Smooth muscle cell (in vitro differentiated cells): ENCODE data around the gene FBXL20. TPM values are rescaled to one million over a fixed set of nuclear protein-coding genes. Genes with fewer than 3 reads are reported as not detected.

Experiments
- DNase-seq: peaks from one replicate; lab custom pipeline; 2025; ENCODE audit not compliant: unreplicated experiment; lab: John Stamatoyannopoulos, UW
- H2AFZ ChIP-seq: fragments of 200-600 bp; sonication (generic); 2 replicates; pipeline ENCODE4 v1.6.0; 2016; ENCODE audit warnings: antibody characterized with exemption, low read depth, mild to moderate bottlenecking
- H3F3A ChIP-seq: fragments of 200-600 bp; sonication (generic); 2 replicates; pipeline ENCODE4 v1.6.0; 2017; ENCODE audit warnings: antibody characterized with exemption, low read depth
- H3K27ac ChIP-seq: fragments of 200-600 bp; sonication (generic); 2 replicates; pipeline ENCODE4 v1.5.1; 2016; ENCODE audit warnings: low read depth, mild to moderate bottlenecking
- H3K27me3 ChIP-seq: fragments of 200-600 bp; sonication (generic); 2 replicates; pipeline ENCODE4 v1.6.1; 2016; ENCODE audit warnings: low read depth, mild to moderate bottlenecking
- H3K36me3 ChIP-seq: fragments of 200-600 bp; sonication (generic); 2 replicates; pipeline ENCODE4 v1.5.1; 2016; ENCODE audit warnings: low read depth
- H3K4me1 ChIP-seq: fragments of 200-600 bp; sonication (generic); 2 replicates; pipeline ENCODE4 v1.5.1; 2016; ENCODE audit warnings: low read depth
- H3K4me2 ChIP-seq: fragments of 200-600 bp; sonication (generic); 2 replicates; pipeline ENCODE4 v1.6.0; 2016; ENCODE audit warnings: mild to moderate bottlenecking
- H3K4me3 ChIP-seq: fragments of 200-600 bp; sonication (generic); 2 replicates; pipeline ENCODE4 v1.5.1; 2016; ENCODE audit warnings: mild to moderate bottlenecking
- H3K79me2 ChIP-seq: fragments of 200-600 bp; sonication (generic); 2 replicates; pipeline ENCODE4 v1.6.0; 2016; ENCODE audit warnings: low read depth, mild to moderate bottlenecking
- H3K9ac ChIP-seq: fragments of 200-600 bp; sonication (generic); 2 replicates; pipeline ENCODE4 v1.6.0; 2016; ENCODE audit warnings: low read depth
- H3K9me3 ChIP-seq: fragments of 200-600 bp; sonication (generic); replicated peaks from 2 replicates; pipeline ENCODE4 v1.5.1; 2016; ENCODE audit warnings: low read depth
- H4K20me1 ChIP-seq: fragments of 200-600 bp; sonication (generic); 2 replicates; pipeline ENCODE4 v1.6.0; 2016; ENCODE audit warnings: low read depth
- WGBS: methylation state at CpG from one replicate; pipeline ENCODE4 v1.1.7; 2016; ENCODE audit warnings: low lambda C conversion rate; 5-methylcytosine and 5-hydroxymethylcytosine counted together
- polyA plus RNA-seq: library from polyadenylated mRNA; unstranded; fragments of >200 nt; fragmentation: Nextera tagmentation; extraction: Ambion mirVana; gene quantifications from 2 replicates; pipeline ENCODE4 v1.2.1, GENCODE V29; 2016
- total RNA-seq: library from RNA; depleted of rRNA; stranded (reverse); fragments of >200 nt; gene quantifications from 2 replicates; pipeline ENCODE4 v1.2.3, GENCODE V29; 2014
- TF ChIP-seq, protein P1 (sequence below): fragments of 200-600 bp; sonication (generic); IDR thresholded peaks from 2 replicates; pipeline ENCODE4 v1.5.1; 2017; ENCODE audit warnings: borderline replicate concordance, mild to moderate bottlenecking, antibody characterized with exemption; ENCODE audit not compliant: insufficient read depth, poor library complexity, severe bottlenecking

The FBXL20 gene
- total and polyA plus RNA-seq, 2 experiments from 2014 or later, result 8.0 to 19.9 TPM

- Histone ChIP-seq H3K27ac (no peak overlapping the region), H3F3A (no peaks in the 10 kb centered on the region), H3K9ac (no peak overlapping the region), H3K9me3 (no peaks in the 10 kb centered on the region), H3K36me3 (no peaks in the 10 kb centered on the region), H3K4me2 (no peak overlapping the region), H3K27me3 (no peaks in the 10 kb centered on the region), H3K4me1 (no peaks in the 10 kb centered on the region), H2AFZ (no peak overlapping the region), H3K4me3 (no peak overlapping the region), H3K79me2 (no peaks in the 10 kb centered on the region), H4K20me1 (peaks cover 13% of the 10 kb centered on the region)
- whole genome bisulfite sequencing, result 94% methylated on average over 8 of the region's 8 CpGs
- TF ChIP-seq, protein P1, sequence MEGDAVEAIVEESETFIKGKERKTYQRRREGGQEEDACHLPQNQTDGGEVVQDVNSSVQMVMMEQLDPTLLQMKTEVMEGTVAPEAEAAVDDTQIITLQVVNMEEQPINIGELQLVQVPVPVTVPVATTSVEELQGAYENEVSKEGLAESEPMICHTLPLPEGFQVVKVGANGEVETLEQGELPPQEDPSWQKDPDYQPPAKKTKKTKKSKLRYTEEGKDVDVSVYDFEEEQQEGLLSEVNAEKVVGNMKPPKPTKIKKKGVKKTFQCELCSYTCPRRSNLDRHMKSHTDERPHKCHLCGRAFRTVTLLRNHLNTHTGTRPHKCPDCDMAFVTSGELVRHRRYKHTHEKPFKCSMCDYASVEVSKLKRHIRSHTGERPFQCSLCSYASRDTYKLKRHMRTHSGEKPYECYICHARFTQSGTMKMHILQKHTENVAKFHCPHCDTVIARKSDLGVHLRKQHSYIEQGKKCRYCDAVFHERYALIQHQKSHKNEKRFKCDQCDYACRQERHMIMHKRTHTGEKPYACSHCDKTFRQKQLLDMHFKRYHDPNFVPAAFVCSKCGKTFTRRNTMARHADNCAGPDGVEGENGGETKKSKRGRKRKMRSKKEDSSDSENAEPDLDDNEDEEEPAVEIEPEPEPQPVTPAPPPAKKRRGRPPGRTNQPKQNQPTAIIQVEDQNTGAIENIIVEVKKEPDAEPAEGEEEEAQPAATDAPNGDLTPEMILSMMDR, result no peak
- DNase-seq, result no peak
Observed at GRCh38 chr17:39318636-39319035, 82.8 kb downstream of the FBXL20 start.

DNA sequence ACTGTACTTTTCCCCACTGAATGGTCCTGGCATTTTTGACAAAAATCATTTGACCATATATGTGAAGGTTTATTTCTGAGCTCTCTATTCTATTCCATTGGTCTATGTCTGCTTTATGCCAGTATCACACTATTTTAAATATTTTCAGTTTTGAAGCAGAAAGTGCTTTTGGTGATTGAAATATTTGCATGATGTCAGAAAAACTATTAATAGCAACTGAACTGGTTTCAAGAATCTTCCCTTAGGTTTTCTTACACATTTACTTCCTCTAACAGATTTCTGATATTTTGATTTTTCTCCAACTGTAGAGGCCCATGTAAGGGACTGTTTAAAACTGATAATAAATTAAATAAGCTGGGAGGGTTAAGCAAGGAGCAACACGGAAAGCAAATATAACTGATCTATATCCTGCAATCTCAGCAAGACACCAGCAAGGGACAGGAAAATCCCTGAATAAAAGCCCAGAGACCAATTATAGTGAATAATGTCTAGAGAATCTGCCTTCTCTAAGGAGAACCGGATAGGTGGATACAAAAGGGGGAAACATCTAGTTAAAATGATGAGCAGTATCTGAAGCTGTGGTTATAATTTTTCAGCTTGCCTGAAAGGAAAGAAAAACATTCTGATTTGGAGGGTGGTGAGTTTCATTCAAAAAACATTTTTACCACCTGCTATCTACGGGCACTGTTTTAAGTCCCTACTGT is 94.8 kb downstream of the FBXL20 start:
- H3K27me3 ChIP-seq, result no peaks in the 10 kb centered on the region
- no peak overlapping the region for H3K4me3 ChIP-seq
- no peak for DNase-seq
- no peak overlapping the region for H3K27ac ChIP-seq
- no peak overlapping the region for H2AFZ ChIP-seq
- H4K20me1 ChIP-seq, result peaks cover 11% of the 10 kb centered on the region
- H3K9me3 ChIP-seq, result no peaks in the 10 kb centered on the region
- 94% methylated on average over 3 of the region's 3 CpGs for WGBS
- H3K79me2 ChIP-seq, result no peaks in the 10 kb centered on the region
- no peaks in the 10 kb centered on the region for H3K36me3 ChIP-seq
- H3F3A ChIP-seq, result no peaks in the 10 kb centered on the region
- no peak overlapping the region for H3K4me2 ChIP-seq
- H3K4me1 ChIP-seq, result no peaks in the 10 kb centered on the region
- TF ChIP-seq, protein P1, result no peak
- H3K9ac ChIP-seq, result no peak overlapping the region

DNA sequence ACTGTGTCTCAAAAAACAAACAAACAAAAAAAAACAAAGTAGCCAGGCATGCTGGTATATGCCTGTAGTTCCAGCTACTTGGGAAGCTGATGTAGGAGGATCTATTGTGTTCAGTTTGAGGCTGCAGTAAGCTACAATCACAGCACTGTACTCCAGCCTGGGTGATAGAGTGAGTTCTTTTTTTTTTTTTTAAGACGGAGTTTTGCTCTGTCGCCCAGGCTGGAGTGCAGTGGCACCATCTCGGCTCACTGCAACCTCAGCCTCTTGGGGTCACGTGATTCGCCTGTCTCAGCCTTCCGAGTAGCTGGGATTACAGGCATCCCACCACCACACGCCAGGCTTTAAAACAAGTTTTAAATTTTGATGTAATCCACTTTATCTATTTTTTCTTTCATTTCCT is 95.4 kb downstream of the FBXL20 start:
- H3K9ac ChIP-seq, result no peak overlapping the region
- no peaks in the 10 kb centered on the region for H3F3A ChIP-seq
- H3K79me2 ChIP-seq, result no peaks in the 10 kb centered on the region
- H3K36me3 ChIP-seq, result no peaks in the 10 kb centered on the region
- peaks cover 11% of the 10 kb centered on the region for H4K20me1 ChIP-seq
- H3K27me3 ChIP-seq, result no peaks in the 10 kb centered on the region
- no peaks in the 10 kb centered on the region for H3K9me3 ChIP-seq
- H3K4me3 ChIP-seq, result no peak overlapping the region
- no peaks in the 10 kb centered on the region for H3K4me1 ChIP-seq
- TF ChIP-seq, protein P1, result no peak
- no peak overlapping the region for H2AFZ ChIP-seq
- WGBS, result 60% methylated on average over 7 of the region's 7 CpGs
- DNase-seq, result no peak
- H3K27ac ChIP-seq, result no peak overlapping the region
- H3K4me2 ChIP-seq, result no peak overlapping the region

DNA sequence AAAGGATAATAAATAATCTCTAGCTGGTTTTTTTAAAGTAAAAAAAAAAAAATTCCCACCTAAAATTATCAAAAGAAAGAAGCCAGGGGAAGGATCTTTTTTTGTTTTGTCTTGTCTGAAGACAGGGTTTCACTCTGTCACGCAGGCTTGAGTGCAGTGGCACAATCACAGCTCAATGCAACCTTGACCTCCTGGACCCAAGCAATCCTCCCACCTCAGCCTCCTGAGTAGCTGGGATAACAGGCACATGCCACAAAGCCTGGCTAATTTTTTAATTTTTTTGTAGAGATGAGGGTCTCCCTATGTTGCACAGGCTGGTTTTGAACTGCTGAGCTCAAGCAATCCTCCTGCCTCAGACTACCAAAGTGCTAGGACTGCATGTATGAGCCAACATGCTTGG is 97.2 kb downstream of the FBXL20 start:
- TF ChIP-seq, protein P1, result no peak
- 91% methylated on average over 1 of the region's 1 CpG for WGBS
- peaks cover under 1% of the 10 kb centered on the region for H3K36me3 ChIP-seq
- H3K27ac ChIP-seq, result no peak overlapping the region
- H3K4me1 ChIP-seq, result no peaks in the 10 kb centered on the region
- no peak overlapping the region for H2AFZ ChIP-seq
- H4K20me1 ChIP-seq, result peaks cover 11% of the 10 kb centered on the region
- H3K9ac ChIP-seq, result no peak overlapping the region
- no peaks in the 10 kb centered on the region for H3K9me3 ChIP-seq
- H3K4me3 ChIP-seq, result no peak overlapping the region
- H3K79me2 ChIP-seq, result no peaks in the 10 kb centered on the region
- H3K27me3 ChIP-seq, result no peaks in the 10 kb centered on the region
- H3F3A ChIP-seq, result no peaks in the 10 kb centered on the region
- no peak for DNase-seq
- no peak overlapping the region for H3K4me2 ChIP-seq
